Keratinocyte (primary cell): Measurements from ENCODE around the gene PRRC2B. TPM values are rescaled to one million over a fixed set of nuclear protein-coding genes. Genes with fewer than 3 reads are reported as not detected.

Experiments used
- DNase-seq: peaks from one replicate; pipeline ENCODE4 v3.0.0-alpha.2; 2011; ENCODE audit warnings: low read depth, missing footprints, low spot score
- FAIRE-seq: peaks from 2 replicates; lab custom pipeline; 2011; peaks lifted over from hg19 to GRCh38; lab: Jason Lieb, UNC
- H2AFZ ChIP-seq: 2 replicates; pipeline ENCODE4 v1.6.0; 2012; ENCODE audit warnings: low read length, control low read depth, inconsistent platforms; ENCODE audit not compliant: control insufficient read depth
- H3K27ac ChIP-seq: 2 replicates; pipeline ENCODE4 v1.5.1; 2011; ENCODE audit warnings: low read length; ENCODE audit not compliant: control insufficient read depth, insufficient read depth
- H3K27me3 ChIP-seq: 3 replicates; pipeline ENCODE4 v1.6.0; 2011; ENCODE audit warnings: low read length; ENCODE audit not compliant: control insufficient read depth, insufficient read depth; ENCODE audit errors: extremely low read depth
- H3K36me3 ChIP-seq, 2 experiments: 2 replicates in 1 of 2; 3 replicates in 1 of 2; pipeline ENCODE4 v1.5.1; 2011; ENCODE audit warnings: low read length in 2 of 2, mild to moderate bottlenecking in 1 of 2; ENCODE audit not compliant: control insufficient read depth in 2 of 2, insufficient read depth in 2 of 2; ENCODE audit errors: extremely low read depth in 1 of 2
- H3K4me1 ChIP-seq: 3 replicates; pipeline ENCODE4 v1.5.1; 2011; ENCODE audit warnings: low read length; ENCODE audit not compliant: control insufficient read depth, insufficient read depth; ENCODE audit errors: extremely low read depth
- H3K4me2 ChIP-seq: 3 replicates; pipeline ENCODE4 v1.6.0; 2011; ENCODE audit warnings: low read depth, low read length; ENCODE audit not compliant: control insufficient read depth, insufficient read depth; ENCODE audit errors: extremely low read depth
- H3K4me3 ChIP-seq, 3 experiments: fragments of 200-600 bp in 1 of 3; sonication (generic) in 1 of 3; 2 replicates in 2 of 3; 3 replicates in 1 of 3; pipeline ENCODE4 v1.5.1; 2011 to 2016; ENCODE audit warnings: low read length in 3 of 3, mild to moderate bottlenecking in 3 of 3, control low read depth in 2 of 3, inconsistent platforms in 1 of 3, low read depth in 1 of 3, mixed read lengths in 1 of 3, mixed run types in 1 of 3, moderate library complexity in 1 of 3; ENCODE audit not compliant: control insufficient read depth in 2 of 3, insufficient read depth in 2 of 3; ENCODE audit errors: extremely low read depth in 1 of 3
- H3K79me2 ChIP-seq: 2 replicates; pipeline ENCODE4 v1.6.0; 2012; ENCODE audit warnings: low read length; ENCODE audit not compliant: control insufficient read depth, insufficient read depth
- H3K9ac ChIP-seq: 3 replicates; pipeline ENCODE4 v1.6.0; 2011; ENCODE audit warnings: low read length; ENCODE audit not compliant: control insufficient read depth, insufficient read depth; ENCODE audit errors: extremely low read depth
- H3K9me1 ChIP-seq: 3 replicates; pipeline ENCODE4 v1.6.0; 2011; ENCODE audit warnings: low read length; ENCODE audit not compliant: control insufficient read depth, insufficient read depth; ENCODE audit errors: extremely low read depth
- H3K9me3 ChIP-seq: 2 replicates; pipeline ENCODE4 v1.5.1; 2012; ENCODE audit warnings: low read depth, low read length; ENCODE audit not compliant: control insufficient read depth
- H4K20me1 ChIP-seq: 3 replicates; pipeline ENCODE4 v1.6.0; 2011; ENCODE audit warnings: low read length; ENCODE audit not compliant: control insufficient read depth, insufficient read depth; ENCODE audit errors: extremely low read depth
- CTCF ChIP-seq, 3 experiments: IDR thresholded peaks in 1 of 3; conservative IDR thresholded peaks in 1 of 3; optimal IDR thresholded peaks in 1 of 3; 2 replicates in 2 of 3; 3 replicates in 1 of 3; pipeline versions ENCODE3 to v1.5.1; 2011; ENCODE audit warnings: low read length in 3 of 3, mild to moderate bottlenecking in 3 of 3, moderate library complexity in 2 of 3, control low read depth in 1 of 3, inconsistent platforms in 1 of 3; ENCODE audit not compliant: insufficient read depth in 2 of 3; ENCODE audit errors: extremely low read depth in 1 of 3
- EZH2 ChIP-seq: IDR thresholded peaks from one replicate; pipeline ENCODE4 v1.6.1; 2012; ENCODE audit warnings: inconsistent platforms, mild to moderate bottlenecking, low read length, moderate library complexity
- dilution Hi-C: fragments of 300-500 bp; cut with MboI; formaldehyde crosslinking; loops from one replicate; pipeline ENCODE4 v1.7.0; 2020; ENCODE audit warnings: low sequenced_read_pairs; ENCODE audit not compliant: extremely low pct_ligation_motif_present
- polyA plus RNA-seq, 5 experiments: library from polyadenylated mRNA; depleted of rRNA in 3 of 5; stranded (reverse) in 3 of 5; stranded (forward) in 1 of 5; unstranded in 1 of 5; fragments of >200 nt; gene quantifications; 1 replicate in 1 of 5; 2 replicates in 3 of 5; 3 replicates in 1 of 5; pipeline versions ENCODE4 v1.2.1 to v1.2.3, GENCODE V29; 2011 to 2012; ENCODE audit warnings: missing spikeins in 2 of 5, low read depth in 1 of 5, low replicate concordance in 1 of 5

The PRRC2B gene
- polyA plus RNA-seq, 1 donor (not counting 4 experiments of a cell fraction or from before 2014, with no cell fraction given), result 20.8 TPM

GRCh38 chr9:131477367-131477766 is 83.5 kb downstream of the PRRC2B start:
- Histone ChIP-seq H3K4me3 (no peak overlapping the region), H3K79me2 (peaks cover 17% of the 10 kb centered on the region), H3K9ac (no peak overlapping the region), H3K9me3 (no peaks in the 10 kb centered on the region), H3K4me1 (peaks cover 4% of the 10 kb centered on the region), H3K36me3 (peaks cover 62 to 64% of the 10 kb centered on the region in 2 experiments), H3K9me1 (no peaks in the 10 kb centered on the region), H4K20me1 (peaks cover 21% of the 10 kb centered on the region), H3K27me3 (no peaks in the 10 kb centered on the region), H3K27ac (no peak overlapping the region), H3K4me2 (no peak overlapping the region), H2AFZ (no peak overlapping the region)
- dilution Hi-C loops, result no loop called here
- FAIRE-seq, result no peak
- TF ChIP-seq CTCF (optimal IDR thresholded peaks at IDR 0.05 in 1 of 3, IDR thresholded peaks at IDR 0.05 in 1 of 3, conservative IDR thresholded peaks at IDR 0.05 in 1 of 3; ENCODE audit: extremely low read depth in 1 of 3, insufficient read depth in 2 of 3, low read length in 3 of 3) (no peak), EZH2 (no peak)
- no peak for DNase-seq

GRCh38 chr9:131477816-131478419 is 84.0 kb downstream of the PRRC2B start:
- dilution Hi-C loops, result no loop called here
- Histone ChIP-seq H3K4me3 (no peak overlapping the region), H3K36me3 (peaks cover 62 to 66% of the 10 kb centered on the region in 2 experiments), H3K9me3 (no peaks in the 10 kb centered on the region), H3K79me2 (peaks cover 14% of the 10 kb centered on the region), H2AFZ (no peak overlapping the region), H4K20me1 (peaks cover 19% of the 10 kb centered on the region), H3K27me3 (no peaks in the 10 kb centered on the region), H3K4me1 (peaks cover 4% of the 10 kb centered on the region), H3K9ac (no peak overlapping the region), H3K27ac (no peak overlapping the region), H3K9me1 (no peaks in the 10 kb centered on the region), H3K4me2 (no peak overlapping the region)
- TF ChIP-seq EZH2 (no peak), CTCF (optimal IDR thresholded peaks at IDR 0.05 in 1 of 3, IDR thresholded peaks at IDR 0.05 in 1 of 3, conservative IDR thresholded peaks at IDR 0.05 in 1 of 3; ENCODE audit: extremely low read depth in 1 of 3, insufficient read depth in 2 of 3, low read length in 3 of 3) (no peak)
- DNase-seq, result no peak
- FAIRE-seq, result no peak
